T follicular helper cell (primary cell): Measurements from ENCODE around the gene ANKRD42.

Experiments
- DNase-seq: peaks from one replicate; pipeline ENCODE4 v3.0.0-alpha.2; 2020; ENCODE audit warnings: low read depth

Gene ANKRD42

DNA sequence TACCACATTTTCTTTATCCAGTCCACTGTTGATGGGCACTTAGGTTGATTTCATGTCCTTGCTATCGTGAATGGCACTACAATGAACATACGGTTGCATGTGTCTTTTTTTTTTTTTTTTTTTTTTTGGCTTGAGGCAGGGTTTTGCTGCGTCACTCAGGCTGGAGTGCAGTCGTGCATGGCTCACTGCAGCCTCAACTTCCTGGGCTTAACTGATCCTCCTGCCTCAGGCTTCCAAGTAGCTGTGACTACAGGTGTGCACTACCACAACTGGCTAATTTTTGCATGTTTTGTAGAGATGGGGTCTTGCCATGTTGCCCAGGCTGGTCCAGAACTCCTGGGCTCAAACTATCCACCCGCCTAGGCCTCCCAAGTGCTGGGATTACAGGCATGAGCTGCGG lies 94.1 kb downstream of the ANKRD42 start:
- no peak for DNase-seq

DNA sequence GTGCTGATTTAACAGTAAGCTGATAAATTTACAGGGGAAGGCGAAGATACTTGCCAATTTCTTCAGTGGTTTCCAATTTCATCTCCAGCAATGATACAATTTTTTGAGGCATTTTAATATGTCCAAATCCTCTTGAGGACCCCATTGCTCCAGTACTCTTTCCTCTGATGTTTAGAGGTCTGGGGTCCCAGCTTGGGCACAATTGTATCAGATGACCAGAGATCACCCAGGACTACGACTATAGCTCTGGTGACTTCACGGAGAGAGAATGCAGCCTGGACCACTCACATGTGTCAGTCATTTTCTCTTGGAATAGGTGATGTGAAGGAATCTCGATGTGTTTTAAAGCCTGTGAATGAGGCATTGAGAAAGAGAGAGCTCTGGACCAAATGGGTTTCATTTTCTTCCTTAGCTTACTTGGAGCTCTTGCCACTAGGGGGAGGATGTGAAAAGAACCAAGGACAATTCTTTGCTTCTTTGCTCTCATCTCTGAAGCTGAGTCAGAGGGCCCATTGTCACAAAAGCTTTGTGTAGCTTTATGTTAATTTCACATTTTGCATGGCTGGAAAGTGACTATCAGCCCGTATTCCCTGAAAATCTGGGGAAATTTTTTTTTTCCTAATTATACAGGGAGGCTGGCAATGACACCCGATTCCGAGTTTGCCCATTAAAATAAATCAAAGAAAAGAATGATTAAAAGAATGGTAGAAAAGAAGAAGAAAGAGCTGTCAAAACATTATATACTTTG lies 99.4 kb downstream of the ANKRD42 start:
- no peak for DNase-seq

- DNase-seq, result no peak
Observed at GRCh38 chr11:83293457-83293774, 99.9 kb downstream of the ANKRD42 start.

DNA sequence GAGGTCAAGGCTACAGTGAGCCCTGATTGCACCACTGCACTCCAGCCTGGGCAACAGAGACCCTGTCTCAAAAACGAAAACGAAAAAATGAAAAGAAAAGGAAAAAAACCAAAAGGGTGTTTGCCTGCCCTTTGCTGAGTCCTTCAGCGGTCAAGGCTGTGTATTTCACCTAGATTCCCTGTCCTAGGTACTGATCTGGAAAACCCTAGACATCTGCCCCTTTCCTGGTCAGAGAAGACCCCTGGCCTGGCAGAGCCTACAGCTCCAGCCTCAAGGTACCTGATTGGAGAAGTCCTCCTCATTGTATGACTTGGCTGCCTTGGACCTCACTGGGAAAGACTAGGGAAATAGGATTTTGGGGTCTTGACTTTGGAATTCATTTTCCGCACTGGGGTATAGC lies 100.7 kb downstream of the ANKRD42 start:
- DNase-seq, result no peak
